ENCODE measurements around the gene GALNT11.
"Not testable (repeated sequence)": the region's sequence is repeated elsewhere in the genome, so short reads cannot be mapped to it uniquely, and the experiment has no call there.

The GALNT11 gene

GRCh38 chr7:152027491-152028365 is 2.3 kb downstream of the GALNT11 start:
- DNase-seq (ENCODE audit: low read depth in 2 of 2), result peak in 1 of 2 donors; percentile 9

- DNase-seq (ENCODE audit: low read depth in 2 of 2), result not testable (repeated sequence)
Measured at GRCh38 chr7:152030059-152030458, 4.6 kb downstream of the GALNT11 start.

GRCh38 chr7:152030639-152031038 is 5.2 kb downstream of the GALNT11 start:
- DNase-seq (ENCODE audit: low read depth in 2 of 2), result not testable (repeated sequence)

GRCh38 chr7:152035817-152036216 is 10.3 kb downstream of the GALNT11 start:
- no peak for DNase-seq (ENCODE audit: low read depth in 2 of 2)

- DNase-seq (ENCODE audit: low read depth in 2 of 2), result not testable (repeated sequence)
Measured at GRCh38 chr7:152038410-152038809, 12.9 kb downstream of the GALNT11 start.

GRCh38 chr7:152043086-152043485 is 17.6 kb downstream of the GALNT11 start:
- DNase-seq (ENCODE audit: low read depth in 2 of 2), result not testable (repeated sequence)

- not testable (repeated sequence) for DNase-seq (ENCODE audit: low read depth in 2 of 2)
Measured at GRCh38 chr7:152044909-152045308, 19.4 kb downstream of the GALNT11 start.

- DNase-seq (ENCODE audit: low read depth in 2 of 2), result no peak
Measured at GRCh38 chr7:152046531-152046930, 21.1 kb downstream of the GALNT11 start.

- no peak for DNase-seq (ENCODE audit: low read depth in 2 of 2)
Measured at GRCh38 chr7:152048051-152048450, 22.6 kb downstream of the GALNT11 start.

GRCh38 chr7:152050547-152050971 is 25.1 kb downstream of the GALNT11 start:
- DNase-seq (ENCODE audit: low read depth in 2 of 2), result no peak

GRCh38 chr7:152051968-152052367 is 26.5 kb downstream of the GALNT11 start:
- no peak for DNase-seq (ENCODE audit: low read depth in 2 of 2)

GRCh38 chr7:152052771-152053170 is 27.3 kb downstream of the GALNT11 start:
- no peak for DNase-seq (ENCODE audit: low read depth in 2 of 2)

GRCh38 chr7:152054367-152055230 is 29.1 kb downstream of the GALNT11 start:
- no peak for DNase-seq (ENCODE audit: low read depth in 2 of 2)

- no peak for DNase-seq (ENCODE audit: low read depth in 2 of 2)
Measured at GRCh38 chr7:152056621-152057274, 31.3 kb downstream of the GALNT11 start.

GRCh38 chr7:152059311-152059710 is 33.8 kb downstream of the GALNT11 start:
- DNase-seq (ENCODE audit: low read depth in 2 of 2), result no peak

GRCh38 chr7:152061086-152061485 is 35.6 kb downstream of the GALNT11 start:
- not testable (repeated sequence) for DNase-seq (ENCODE audit: low read depth in 2 of 2)

GRCh38 chr7:152063192-152063591 is 37.7 kb downstream of the GALNT11 start:
- not testable (repeated sequence) for DNase-seq (ENCODE audit: low read depth in 2 of 2)

GRCh38 chr7:152063821-152064220 is 38.3 kb downstream of the GALNT11 start:
- not testable (repeated sequence) for DNase-seq (ENCODE audit: low read depth in 2 of 2)

- not testable (repeated sequence) for DNase-seq (ENCODE audit: low read depth in 2 of 2)
Measured at GRCh38 chr7:152065800-152066344, 40.4 kb downstream of the GALNT11 start.

GRCh38 chr7:152072421-152072820 is 46.9 kb downstream of the GALNT11 start:
- DNase-seq (ENCODE audit: low read depth in 2 of 2), result no peak

- DNase-seq (ENCODE audit: low read depth in 2 of 2), result no peak
Measured at GRCh38 chr7:152073352-152073751, 47.9 kb downstream of the GALNT11 start.

GRCh38 chr7:152074673-152075072 is 49.2 kb downstream of the GALNT11 start:
- no peak for DNase-seq (ENCODE audit: low read depth in 2 of 2)
